H9 (cell line): Measurements from ENCODE around the gene OR2B3. TPM values are rescaled to one million over a fixed set of nuclear protein-coding genes. Genes with fewer than 3 reads are reported as not detected.

Experiments
- DNase-seq: peaks from one replicate; pipeline ENCODE4 v3.0.0-alpha.2; 2017
- H2AFZ ChIP-seq: one replicate; pipeline ENCODE4 v1.6.1; 2013; ENCODE audit warnings: mild to moderate bottlenecking, low read length, control low read depth, moderate library complexity
- H2AK5ac ChIP-seq: 2 replicates; pipeline ENCODE4 v1.6.1; 2013; ENCODE audit warnings: low read length, control low read depth, mixed read lengths; ENCODE audit not compliant: insufficient read length
- H2BK120ac ChIP-seq: one replicate; pipeline ENCODE4 v1.6.1; 2013; ENCODE audit warnings: low read depth, mild to moderate bottlenecking, low read length, control low read depth, inconsistent platforms; ENCODE audit not compliant: poor library complexity, severe bottlenecking
- H2BK12ac ChIP-seq: 2 replicates; pipeline ENCODE4 v1.6.1; 2013; ENCODE audit warnings: low read length, control low read depth, mixed read lengths, low read depth; ENCODE audit not compliant: insufficient read length
- H2BK15ac ChIP-seq: 2 replicates; pipeline ENCODE4 v1.6.1; 2013; ENCODE audit warnings: low read depth, low read length, control low read depth
- H2BK20ac ChIP-seq: one replicate; pipeline ENCODE4 v1.6.1; 2013; ENCODE audit warnings: low read depth, mild to moderate bottlenecking, low read length, control low read depth, inconsistent platforms; ENCODE audit not compliant: poor library complexity, severe bottlenecking
- H2BK5ac ChIP-seq: 2 replicates; pipeline ENCODE4 v1.6.1; 2013; ENCODE audit warnings: low read length, control low read depth, mixed read lengths; ENCODE audit not compliant: insufficient read length
- H3K14ac ChIP-seq: 2 replicates; pipeline ENCODE4 v1.6.1; 2013; ENCODE audit warnings: low read length, control low read depth; ENCODE audit not compliant: insufficient read depth
- H3K18ac ChIP-seq: 2 replicates; pipeline ENCODE4 v1.6.1; 2013; ENCODE audit warnings: low read depth, mild to moderate bottlenecking, mixed read lengths, low read length, control low read depth; ENCODE audit not compliant: insufficient read length
- H3K23ac ChIP-seq: 2 replicates; pipeline ENCODE4 v1.6.1; 2013; ENCODE audit warnings: low read length, control low read depth, mixed read lengths, low read depth; ENCODE audit not compliant: insufficient read length
- H3K23me2 ChIP-seq: 2 replicates; pipeline ENCODE4 v1.6.1; 2013; ENCODE audit warnings: low read depth, mild to moderate bottlenecking, mixed read lengths, low read length, control low read depth; ENCODE audit not compliant: insufficient read length, poor library complexity, severe bottlenecking
- H3K27ac ChIP-seq: 2 replicates; pipeline ENCODE4 v1.5.1; 2013; ENCODE audit warnings: low read length, control low read depth, mixed read lengths, low read depth; ENCODE audit not compliant: insufficient read length
- H3K27me3 ChIP-seq: 2 replicates; pipeline ENCODE4 v1.6.1; 2013; ENCODE audit warnings: low read length, control low read depth, inconsistent platforms; ENCODE audit not compliant: insufficient read depth
- H3K4ac ChIP-seq: 2 replicates; pipeline ENCODE4 v1.6.1; 2013; ENCODE audit warnings: low read depth, mild to moderate bottlenecking, control low read depth, inconsistent platforms, low read length, moderate library complexity
- H3K4me1 ChIP-seq: 2 replicates; pipeline ENCODE4 v1.6.1; 2013; ENCODE audit warnings: low read length, control low read depth, inconsistent platforms; ENCODE audit not compliant: insufficient read depth
- H3K4me2 ChIP-seq: 2 replicates; pipeline ENCODE4 v1.6.1; 2013; ENCODE audit warnings: low read length, control low read depth, mixed read lengths; ENCODE audit not compliant: insufficient read length, insufficient read depth
- H3K56ac ChIP-seq: 2 replicates; pipeline ENCODE4 v1.6.1; 2013; ENCODE audit warnings: low read depth, mild to moderate bottlenecking, mixed read lengths, low read length, control low read depth; ENCODE audit not compliant: insufficient read length
- H3K79me1 ChIP-seq: 2 replicates; pipeline ENCODE4 v1.6.1; 2013; ENCODE audit warnings: low read depth, mild to moderate bottlenecking, moderate library complexity, low read length, control low read depth, inconsistent platforms; ENCODE audit not compliant: insufficient read depth, poor library complexity, severe bottlenecking
- H3K79me2 ChIP-seq: 2 replicates; pipeline ENCODE4 v1.6.1; 2013; ENCODE audit warnings: low read length, control low read depth, inconsistent platforms; ENCODE audit not compliant: insufficient read depth
- H3K9ac ChIP-seq: 2 replicates; pipeline ENCODE4 v1.6.1; 2013; ENCODE audit warnings: low read length, control low read depth, mixed read lengths; ENCODE audit not compliant: insufficient read length; ENCODE audit errors: extremely low read depth
- H3K9me3 ChIP-seq: one replicate; pipeline ENCODE4 v1.6.1; 2013; ENCODE audit warnings: low read depth, low read length, inconsistent platforms; ENCODE audit not compliant: control insufficient read depth
- H3T11ph ChIP-seq: one replicate; pipeline ENCODE4 v1.6.1; 2013; ENCODE audit warnings: mild to moderate bottlenecking, low read length, control low read depth, inconsistent platforms
- H4K20me1 ChIP-seq: one replicate; pipeline ENCODE4 v1.6.1; 2013; ENCODE audit not compliant: control insufficient read depth, insufficient read length, insufficient read depth
- H4K5ac ChIP-seq: 2 replicates; pipeline ENCODE4 v1.6.1; 2013; ENCODE audit warnings: low read depth, mild to moderate bottlenecking, mixed read lengths, low read length, control low read depth; ENCODE audit not compliant: insufficient read length
- H4K8ac ChIP-seq: replicated peaks from 2 replicates; pipeline ENCODE4 v1.6.1; 2013; ENCODE audit warnings: low read length, control low read depth, mixed read lengths, low read depth; ENCODE audit not compliant: insufficient read length
- H4K91ac ChIP-seq: 2 replicates; pipeline ENCODE4 v1.6.1; 2013; ENCODE audit warnings: low read depth, mild to moderate bottlenecking, moderate library complexity, mixed read lengths, low read length, control low read depth; ENCODE audit not compliant: insufficient read length
- H3K27ac Mint-ChIP-seq, 3 experiments: 2 replicates in 2 of 3; 3 replicates in 1 of 3; pipeline ENCODE4 v1.8.0; 2020 to 2021; ENCODE audit warnings: mixed read lengths in 3 of 3, mild to moderate bottlenecking in 1 of 3, moderate library complexity in 1 of 3
- H3K27me3 Mint-ChIP-seq: 2 replicates; pipeline ENCODE4 v1.8.0; 2021; ENCODE audit warnings: low read depth, mild to moderate bottlenecking, moderate library complexity, mixed read lengths
- H3K36me3 Mint-ChIP-seq, 3 experiments: 2 replicates in 2 of 3; 3 replicates in 1 of 3; pipeline ENCODE4 v1.8.0; 2020 to 2021; ENCODE audit warnings: low read depth in 3 of 3, mixed read lengths in 3 of 3; ENCODE audit not compliant: insufficient read depth in 1 of 3
- H3K4me1 Mint-ChIP-seq, 2 experiments: 2 replicates each; pipeline ENCODE4 v1.8.0; 2020; ENCODE audit warnings: mixed read lengths in 2 of 2
- H3K4me3 Mint-ChIP-seq, 2 experiments: 2 replicates in 1 of 2; 3 replicates in 1 of 2; pipeline ENCODE4 v1.8.0; 2020 to 2021; ENCODE audit warnings: mild to moderate bottlenecking in 2 of 2, mixed read lengths in 2 of 2, moderate library complexity in 1 of 2
- H3K9me3 Mint-ChIP-seq, 2 experiments: 2 replicates in 1 of 2; 3 replicates in 1 of 2; pipeline ENCODE4 v1.8.0; 2020; ENCODE audit warnings: mild to moderate bottlenecking in 2 of 2, mixed read lengths in 2 of 2, moderate library complexity in 1 of 2
- CTCF ChIP-seq: fragments of 200-600 bp; sonication (generic); conservative IDR thresholded peaks from 3 replicates; pipeline ENCODE4 v1.8.0; 2021; ENCODE audit warnings: antibody characterized with exemption, mild to moderate bottlenecking
- WGBS: extraction: QIAGEN DNeasy Blood & Tissue Kit; methylation state at CpG from one replicate; pipeline ENCODE4 v1.1.7; 2013; ENCODE audit warnings: missing lambda C conversion rate, low lambda C conversion rate, mixed read lengths; ENCODE audit not compliant: insufficient read length; ENCODE audit errors: extremely low coverage; 5-methylcytosine and 5-hydroxymethylcytosine counted together
- total RNA-seq: library from RNA; stranded (reverse); gene quantifications from 2 replicates; pipeline ENCODE4 v1.2.1, GENCODE V29; 2021

OR2B3 gene
- total RNA-seq, 1 experiment from 2014 or later, result not detected

DNA sequence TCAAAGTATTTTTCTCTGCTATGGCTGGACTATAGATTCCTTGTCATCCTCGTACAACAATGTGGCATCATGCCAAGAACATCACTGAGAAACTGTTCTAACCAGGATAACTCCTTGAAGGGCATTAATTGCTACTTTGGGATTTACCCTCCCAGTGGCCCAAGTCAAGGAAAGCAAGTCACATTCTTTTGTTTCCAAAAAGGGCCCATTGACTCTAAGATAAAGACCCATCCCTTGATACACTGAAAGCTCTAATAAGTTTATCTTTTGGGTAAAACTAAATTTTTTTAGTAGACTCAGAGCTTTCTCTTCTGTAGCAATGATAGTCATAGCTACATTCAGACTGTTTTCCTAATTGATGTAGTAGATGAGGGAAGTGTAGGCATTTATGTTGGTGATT lies 20.6 kb upstream of the OR2B3 start, which contains the start of gene OR2J3:
OR2J3 (plus strand) TSS at position 301 of the 400 bp plus-strand sequence. CDS start 3,833 bp downstream, outside the sequence.
- no peak within 1 kb of the TSS for H3K14ac ChIP-seq
- no peak within 1 kb of the TSS for H3K4me2 ChIP-seq
- H3T11ph ChIP-seq, result no peak within 1 kb of the TSS
- H4K20me1 ChIP-seq, result no peaks in the 10 kb centered on the region
- H4K8ac ChIP-seq, result no peak within 1 kb of the TSS
- H2BK5ac ChIP-seq, result no peak within 1 kb of the TSS
- no peak within 1 kb of the TSS for H3K4ac ChIP-seq
- H3K27ac ChIP-seq, result no peak within 1 kb of the TSS
- H3K9me3 ChIP-seq, result no peaks in the 10 kb centered on the region
- no peak within 1 kb of the TSS for H2AK5ac ChIP-seq
- H3K4me1 ChIP-seq, result no peaks in the 10 kb centered on the region
- no peak within 1 kb of the TSS for H2BK12ac ChIP-seq
- H3K18ac ChIP-seq, result no peak within 1 kb of the TSS
- no peak within 1 kb of the TSS for H2BK20ac ChIP-seq
- no peak for DNase-seq
- Mint-ChIP-seq H3K4me3 (no peak within 1 kb of the TSS), H3K4me1 (no peaks in the 10 kb centered on the region), H3K36me3 (no peaks in the 10 kb centered on the region), H3K9me3 (peaks cover 0 to 6% of the 10 kb centered on the region in 2 experiments; a peak in 1 of 5 replicates), H3K27me3 (no peaks in the 10 kb centered on the region; the same call in 1 of the 2 replicates), H3K27ac (no peak within 1 kb of the TSS)
- no peak within 1 kb of the TSS for H3K56ac ChIP-seq
- no peak within 1 kb of the TSS for H4K5ac ChIP-seq
- no peak within 1 kb of the TSS for H3K9ac ChIP-seq
- TF ChIP-seq CTCF, result no peak
- H2AFZ ChIP-seq, result no peak within 1 kb of the TSS
- H3K79me1 ChIP-seq, result no peaks in the 10 kb centered on the region
- no peak within 1 kb of the TSS for H4K91ac ChIP-seq
- H3K79me2 ChIP-seq, result no peaks in the 10 kb centered on the region
- H3K23ac ChIP-seq, result no peak within 1 kb of the TSS
- no peak within 1 kb of the TSS for H2BK15ac ChIP-seq
- no peaks in the 10 kb centered on the region for H3K27me3 ChIP-seq
- H2BK120ac ChIP-seq, result no peak within 1 kb of the TSS
- no peaks in the 10 kb centered on the region for H3K23me2 ChIP-seq
- WGBS, result no CpG with 5 or more reads among the region's 1 CpG
